H1 (cell line): ENCODE measurements around the gene TRAF4. TPM values are rescaled to one million over a fixed set of nuclear protein-coding genes. Genes with fewer than 3 reads are reported as not detected.

Experiments used
- CTCF ChIA-PET: fragments of 300-600 bp; sonication (Branson Sonifier 250); formaldehyde crosslinking; loops from one replicate; lab custom pipeline; 2021; ENCODE audit not compliant: partially characterized antibody; lab: Charles Lee
- POLR2A ChIA-PET: fragments of 300-600 bp; sonication (Branson Sonifier 250); formaldehyde crosslinking; loops from one replicate; lab custom pipeline; 2021; ENCODE audit warnings: inconsistent platforms; ENCODE audit not compliant: partially characterized antibody; lab: Charles Lee
- DNase-seq, 2 experiments: peaks; one replicate each; pipeline versions ENCODE4 v3.0.0 to v3.0.0-alpha.2; 2010 to 2022; ENCODE audit warnings: low spot score in 2 of 2, low read depth in 1 of 2, mixed read lengths in 1 of 2
- FAIRE-seq: peaks from 2 replicates; lab custom pipeline; 2011; peaks lifted over from hg19 to GRCh38; lab: Jason Lieb, UNC
- H2AFZ ChIP-seq: 2 replicates; pipeline ENCODE4 v1.8.1; 2012; ENCODE audit warnings: low read length, inconsistent platforms
- H2AK5ac ChIP-seq: 2 replicates; pipeline ENCODE4 v1.6.1; 2013; ENCODE audit warnings: low read depth, low read length
- H2BK120ac ChIP-seq: replicated peaks from 2 replicates; pipeline ENCODE3; 2013; ENCODE audit warnings: low read depth, low read length, inconsistent platforms
- H2BK12ac ChIP-seq: 2 replicates; pipeline ENCODE4 v1.6.1; 2013; ENCODE audit warnings: low read depth, low read length
- H2BK15ac ChIP-seq: 2 replicates; pipeline ENCODE4 v1.6.1; 2013; ENCODE audit warnings: low read length
- H2BK20ac ChIP-seq: 2 replicates; pipeline ENCODE4 v1.6.1; 2013; ENCODE audit warnings: low read length
- H2BK5ac ChIP-seq: 2 replicates; pipeline ENCODE4 v1.6.1; 2013; ENCODE audit warnings: low read depth, low read length
- H3K14ac ChIP-seq: 2 replicates; pipeline ENCODE4 v1.6.1; 2013; ENCODE audit warnings: inconsistent platforms; ENCODE audit not compliant: insufficient read length
- H3K18ac ChIP-seq: 2 replicates; pipeline ENCODE4 v1.6.1; 2013; ENCODE audit warnings: low read length; ENCODE audit errors: extremely low read depth
- H3K23ac ChIP-seq: 2 replicates; pipeline ENCODE4 v1.6.1; 2013; ENCODE audit warnings: inconsistent platforms; ENCODE audit not compliant: insufficient read length
- H3K23me2 ChIP-seq: 2 replicates; pipeline ENCODE4 v1.6.1; 2013; ENCODE audit warnings: low read depth, low read length
- H3K27ac ChIP-seq: 2 replicates; pipeline ENCODE4 v1.6.1; 2011; ENCODE audit warnings: low read depth, low read length, inconsistent platforms
- H3K27me3 ChIP-seq, 4 experiments: replicated peaks in 1 of 4; 1 replicate in 1 of 4; 2 replicates in 3 of 4; pipeline versions ENCODE4 v1.6.1 to v1.8.1; 2011 to 2013; ENCODE audit warnings: low read length in 3 of 4, mild to moderate bottlenecking in 3 of 4, inconsistent platforms in 2 of 4, mixed read lengths in 2 of 4, moderate library complexity in 1 of 4; ENCODE audit not compliant: control insufficient read depth in 3 of 4, insufficient read depth in 3 of 4; ENCODE audit errors: extremely low read depth in 1 of 4
- H3K36me3 ChIP-seq, 4 experiments: 2 replicates each; pipeline versions ENCODE4 v1.6.1 to v1.8.1; 2011 to 2013; ENCODE audit warnings: mild to moderate bottlenecking in 4 of 4, low read length in 3 of 4, moderate library complexity in 2 of 4, control low read depth in 1 of 4, inconsistent platforms in 1 of 4; ENCODE audit not compliant: insufficient read depth in 4 of 4, control insufficient read depth in 2 of 4
- H3K4ac ChIP-seq: replicated peaks from 2 replicates; pipeline ENCODE3; 2013; ENCODE audit warnings: low read length, low read depth, mixed read lengths, inconsistent platforms; ENCODE audit not compliant: insufficient read length
- H3K4me1 ChIP-seq, 4 experiments: replicated peaks in 1 of 4; 1 replicate in 1 of 4; 2 replicates in 3 of 4; pipeline versions ENCODE4 v1.6.1 to v1.8.1; 2011 to 2013; ENCODE audit warnings: low read length in 3 of 4, inconsistent platforms in 2 of 4, mixed read lengths in 1 of 4; ENCODE audit not compliant: insufficient read depth in 4 of 4, control insufficient read depth in 3 of 4
- H3K4me2 ChIP-seq, 2 experiments: 2 replicates each; pipeline versions ENCODE4 v1.6.1 to v1.8.1; 2011 to 2013; ENCODE audit warnings: low read depth in 2 of 2, low read length in 2 of 2, control low read depth in 1 of 2, inconsistent platforms in 1 of 2, mild to moderate bottlenecking in 1 of 2; ENCODE audit not compliant: insufficient read depth in 1 of 2
- H3K4me3 ChIP-seq, 4 experiments: fragments of 200-600, 300-600 bp in 1 of 4; sonication (generic), shearing (Covaris generic), sonication (Bioruptor Twin) in 1 of 4; 2 replicates each; pipeline versions ENCODE4 v1.5.1 to v1.8.1; 2011 to 2016; ENCODE audit warnings: low read length in 4 of 4, low read depth in 3 of 4, control low read depth in 2 of 4, inconsistent platforms in 2 of 4, mild to moderate bottlenecking in 2 of 4, mixed read lengths in 1 of 4, moderate library complexity in 1 of 4; ENCODE audit not compliant: insufficient read depth in 2 of 4; ENCODE audit errors: extremely low read depth in 1 of 4
- H3K56ac ChIP-seq: replicated peaks from 2 replicates; pipeline ENCODE3; 2013; ENCODE audit warnings: low read depth, mild to moderate bottlenecking, mixed read lengths, low read length, inconsistent platforms; ENCODE audit not compliant: insufficient read length
- H3K79me1 ChIP-seq: 2 replicates; pipeline ENCODE4 v1.6.1; 2013; ENCODE audit warnings: low read depth, low read length, control low read depth
- H3K79me2 ChIP-seq, 2 experiments: 2 replicates each; pipeline versions ENCODE4 v1.6.1 to v1.8.1; 2012 to 2013; ENCODE audit warnings: low read length in 2 of 2, mild to moderate bottlenecking in 2 of 2, inconsistent platforms in 1 of 2; ENCODE audit not compliant: insufficient read depth in 2 of 2, control insufficient read depth in 1 of 2
- H3K9ac ChIP-seq, 4 experiments: replicated peaks in 1 of 4; 1 replicate in 1 of 4; 2 replicates in 3 of 4; pipeline versions ENCODE4 v1.6.1 to v1.8.1; 2011 to 2013; ENCODE audit warnings: low read depth in 3 of 4, low read length in 3 of 4, control low read depth in 2 of 4, mild to moderate bottlenecking in 2 of 4, moderate library complexity in 2 of 4, inconsistent platforms in 1 of 4; ENCODE audit errors: extremely low read depth in 1 of 4
- H3K9me3 ChIP-seq, 2 experiments: 2 replicates each; pipeline versions ENCODE4 v1.6.1 to v1.8.1; 2012 to 2013; ENCODE audit warnings: mild to moderate bottlenecking in 2 of 2, moderate library complexity in 2 of 2, control low read depth in 1 of 2, inconsistent platforms in 1 of 2, low read depth in 1 of 2, low read length in 1 of 2, mixed read lengths in 1 of 2; ENCODE audit not compliant: insufficient read depth in 2 of 2
- H4K20me1 ChIP-seq, 2 experiments: replicated peaks in 1 of 2; 2 replicates each; pipeline versions ENCODE3 to v1.8.1; 2011 to 2013; ENCODE audit warnings: inconsistent platforms in 2 of 2, low read length in 2 of 2, mild to moderate bottlenecking in 1 of 2; ENCODE audit not compliant: insufficient read depth in 2 of 2, control insufficient read depth in 1 of 2
- H4K5ac ChIP-seq: 2 replicates; pipeline ENCODE4 v1.6.1; 2013; ENCODE audit warnings: low read length, low read depth, mixed read lengths, inconsistent platforms; ENCODE audit not compliant: insufficient read length
- H4K8ac ChIP-seq: 2 replicates; pipeline ENCODE4 v1.8.0; 2013; ENCODE audit warnings: mild to moderate bottlenecking, moderate library complexity, low read length, inconsistent platforms; ENCODE audit not compliant: insufficient read depth; ENCODE audit errors: extremely low read depth
- H4K91ac ChIP-seq: replicated peaks from 2 replicates; pipeline ENCODE3; 2013; ENCODE audit warnings: low read length, mixed read lengths, inconsistent platforms; ENCODE audit not compliant: insufficient read length
- GABPA ChIP-seq: IDR thresholded peaks from 2 replicates; pipeline ENCODE4 v1.6.1; 2011; ENCODE audit warnings: mild to moderate bottlenecking, low read length, moderate library complexity, borderline replicate concordance; ENCODE audit not compliant: insufficient read depth
- HDAC2 ChIP-seq, 2 experiments: fragments of 300-600 bp in 1 of 2; sonication (generic) in 1 of 2; IDR thresholded peaks; 2 replicates each; pipeline ENCODE4 v1.6.1; 2011 to 2012; ENCODE audit warnings: low read depth in 2 of 2, low read length in 2 of 2, mild to moderate bottlenecking in 2 of 2, moderate library complexity in 2 of 2, borderline replicate concordance in 1 of 2, inconsistent platforms in 1 of 2
- KDM4A ChIP-seq: IDR thresholded peaks from one replicate; pipeline ENCODE4 v1.7.1; 2012; ENCODE audit warnings: low read depth, mild to moderate bottlenecking, moderate library complexity, low read length, inconsistent platforms; ENCODE audit not compliant: severe bottlenecking
- MAFK ChIP-seq: IDR thresholded peaks from 2 replicates; pipeline ENCODE4 v1.6.1; 2012; ENCODE audit warnings: low read depth, mild to moderate bottlenecking, improper control_type of control experiment, low read length
- WGBS, 2 experiments: shearing (Covaris generic) in 1 of 2; methylation state at CpG; one replicate each; pipeline versions ENCODE4 v1.1.6 to v1.1.7; 2013 to 2015; ENCODE audit warnings: low lambda C conversion rate in 2 of 2, mixed read lengths in 2 of 2, inconsistent platforms in 1 of 2, low coverage in 1 of 2, missing lambda C conversion rate in 1 of 2; ENCODE audit not compliant: insufficient replicate concordance in 2 of 2, insufficient coverage in 1 of 2, insufficient read length in 1 of 2; ENCODE audit errors: extremely low coverage in 1 of 2, missing lambda C conversion rate in 1 of 2; 5-methylcytosine and 5-hydroxymethylcytosine counted together
- polyA plus RNA-seq, 7 experiments: library from polyadenylated mRNA; depleted of rRNA in 3 of 7; stranded (reverse) in 5 of 7; unstranded in 2 of 7; fragments of >200 nt in 5 of 7; fragments of 200-250 nt in 2 of 7; gene quantifications; 1 replicate in 5 of 7; 2 replicates in 1 of 7; 4 replicates in 1 of 7; pipeline versions ENCODE4 v1.2.1 to v1.2.3, GENCODE V29; 2011 to 2013; ENCODE audit warnings: missing spikeins in 2 of 7, mixed read lengths in 2 of 7
- total RNA-seq: library from RNA; stranded (reverse); fragmentation: NEBNext Ultra II Directional; extraction: Animal tissue kit (Norgen Biotek cat#: 25700); gene quantifications from 2 replicates; pipeline ENCODE4 v1.2.1, GENCODE V29; 2021

The TRAF4 gene
- total and polyA plus RNA-seq, 2 of the 8 experiments (the other 6 are each of a cell fraction or from before 2014, with no cell fraction given), result 167 to 170 TPM

GRCh38 chr17:28716740-28717577 lies 26.9 kb upstream of the TRAF4 start:
- H2BK5ac ChIP-seq, result peak overlapping the region; percentile 87; the same call in 1 of the 2 replicates
- peaks cover 13% of the 10 kb centered on the region; the same call in 1 of the 2 replicates for H3K79me1 ChIP-seq
- H3K4me2 ChIP-seq, result peak overlapping the region; percentile 86 to 87
- H4K5ac ChIP-seq, result peak overlapping the region; percentile 26
- peaks cover 0 to 18% of the 10 kb centered on the region in 2 experiments for H4K20me1 ChIP-seq
- peak overlapping the region; percentile 88 to 99 (median 96) for H3K4me3 ChIP-seq
- no peak overlapping the region for H2BK120ac ChIP-seq
- H2AK5ac ChIP-seq, result peak overlapping the region; percentile 76; the same call in 1 of the 2 replicates
- no peak for FAIRE-seq
- no peaks in the 10 kb centered on the region for H3K27me3 ChIP-seq
- no peak overlapping the region for H3K4ac ChIP-seq
- peak overlapping the region; percentile 74 for H3K56ac ChIP-seq
- peaks cover 5 to 15% (median 10%) of the 10 kb centered on the region in 4 experiments; a peak in 6 of 7 replicates for H3K4me1 ChIP-seq
- no peak overlapping the region for H2BK20ac ChIP-seq
- no peak overlapping the region; the same call in 1 of the 2 replicates for H2BK12ac ChIP-seq
- TF ChIP-seq HDAC2 (IDR thresholded peaks at IDR 0.05; ENCODE audit: borderline replicate concordance in 1 of 2, low read depth in 2 of 2, low read length in 2 of 2) (peak in 1 of 2 experiments; percentile 20; a peak in 1 of 4 replicates), MAFK (no peak), GABPA (no peak), KDM4A (peak; percentile 48)
- TF ChIP-seq, all 59 proteins: peak for 2
- 2% methylated on average over 58 of the region's 63 CpGs; no CpG with 5 or more reads in 1 of the 2 experiments for WGBS, 2 experiments
- DNase-seq, result no peak
- Histone ChIP-seq H3K79me2 (peaks cover 8 to 40% of the 10 kb centered on the region in 2 experiments), H3K18ac (peak overlapping the region; percentile 88), H4K8ac (peak overlapping the region; percentile 90; the same call in 1 of the 2 replicates), H2AFZ (no peak overlapping the region; the same call in 1 of the 2 replicates), H3K23ac (no peak overlapping the region), H3K27ac (peak overlapping the region; percentile 77), H2BK15ac (peak overlapping the region; percentile 88; the same call in 1 of the 2 replicates), H3K14ac (no peak overlapping the region), H4K91ac (peak overlapping the region; percentile 79), H3K9ac (peak overlapping the region; percentile 74 to 92 (median 80)), H3K23me2 (peaks cover 25% of the 10 kb centered on the region), H3K36me3 (peaks cover 11 to 36% (median 24%) of the 10 kb centered on the region in 4 experiments; a peak in 7 of 8 replicates), H3K9me3 (no peaks in the 10 kb centered on the region)
- ChIA-PET POLR2A (interaction anchor here (0.7 to 10.5 kb wide), 13 partner anchors 7 to 1192 kb away, joined by 3 to 258 read pairs (median 4); partner anchors contain the start of genes NEK8, PHF12, RPL23A and TLCD1), CTCF (interaction anchor here (0.6 to 2.9 kb wide), 10 partner anchors 8 to 185 kb away, joined by 3 to 20 read pairs (median 4); partner anchors contain the start of gene TLCD1)
